Endothelial cell of hepatic sinusoid (primary cell): ENCODE measurements around the gene STRN4.
"Not testable (repeated sequence)": the region's sequence is repeated elsewhere in the genome, so short reads cannot be mapped to it uniquely, and the experiment has no call there.

Experiments used
- in situ Hi-C: cut with HindIII; loops from 2 replicates; pipeline ENCODE4 v1.10.0; 2017; ENCODE audit warnings: low sequenced_read_pairs

STRN4 gene

GRCh38 chr19:46746281-46747057, at the start of gene STRN4:
STRN4 (minus strand) TSS chr19:46746450; CDS start chr19:46746430, 20 bp downstream.
- in situ Hi-C loops, result loop anchor here (5.0 kb wide), 3 partner anchors 54 to 101 kb away; no protein-coding TSS in a partner anchor

- in situ Hi-C loops, result no loop called here
Observed at GRCh38 chr19:46791944-46792343, 45.7 kb upstream of the STRN4 start.

GRCh38 chr19:46789371-46789770, 43.1 kb upstream of the STRN4 start:
- in situ Hi-C loops, result loop anchor here (5.0 kb wide), 1 partner anchor 33 kb away; no protein-coding TSS in a partner anchor

GRCh38 chr19:46788968-46789338, 42.7 kb upstream of the STRN4 start:
- in situ Hi-C loops, result loop anchor here (5.0 kb wide), 1 partner anchor 33 kb away; no protein-coding TSS in a partner anchor

- in situ Hi-C loops, result loop anchor here (5.0 kb wide), 1 partner anchor 34 kb away; no protein-coding TSS in a partner anchor
Observed at GRCh38 chr19:46788262-46788967, 42.2 kb upstream of the STRN4 start, which contains the start of gene SLC1A5. SLC1A5 (minus strand) TSS chr19:46788594; CDS start chr19:46787965, 629 bp downstream.

- in situ Hi-C loops, result loop anchor here (5.0 kb wide), 1 partner anchor 35 kb away; no protein-coding TSS in a partner anchor
Observed at GRCh38 chr19:46787331-46788261, 41.3 kb upstream of the STRN4 start.

GRCh38 chr19:46787040-46787330, 40.7 kb upstream of the STRN4 start:
- in situ Hi-C loops, result loop anchor here (5.0 kb wide), 1 partner anchor 35 kb away; no protein-coding TSS in a partner anchor

- in situ Hi-C loops, result loop anchor here (5.0 kb wide), 1 partner anchor 36 kb away; no protein-coding TSS in a partner anchor
Observed at GRCh38 chr19:46786236-46787039, 40.2 kb upstream of the STRN4 start.

- in situ Hi-C loops, result loop anchor here (5.0 kb wide), 1 partner anchor 36 kb away; no protein-coding TSS in a partner anchor
Observed at GRCh38 chr19:46785980-46786235, 39.7 kb upstream of the STRN4 start.

GRCh38 chr19:46785054-46785979, 39.1 kb upstream of the STRN4 start:
- in situ Hi-C loops, result loop anchor here (5.0 kb wide), 1 partner anchor 37 kb away; no protein-coding TSS in a partner anchor

- in situ Hi-C loops, result loop anchor here (5.0 kb wide), 2 partner anchors 38 to 92 kb away; no protein-coding TSS in a partner anchor
Observed at GRCh38 chr19:46784262-46785053, 38.2 kb upstream of the STRN4 start.

GRCh38 chr19:46783670-46784069, 37.4 kb upstream of the STRN4 start:
- in situ Hi-C loops, result loop anchor here (5.0 kb wide), 1 partner anchor 91 kb away; no protein-coding TSS in a partner anchor

GRCh38 chr19:46782355-46783019, 36.2 kb upstream of the STRN4 start:
- in situ Hi-C loops, result loop anchor here (5.0 kb wide), 1 partner anchor 90 kb away; no protein-coding TSS in a partner anchor

GRCh38 chr19:46777956-46778645, 31.9 kb upstream of the STRN4 start:
- in situ Hi-C loops, result not testable (repeated sequence)

- in situ Hi-C loops, result no loop called here
Observed at GRCh38 chr19:46776927-46777911, 31.0 kb upstream of the STRN4 start.
